Jurkat, Clone E6-1 (cell line): ENCODE data around the gene DLGAP4.

Source experiments
- DNase-seq: peaks from one replicate; pipeline ENCODE4 v3.0.0-alpha.2; 2011; ENCODE audit warnings: low read depth, low spot score
- H3K4me3 ChIP-seq: 2 replicates; pipeline ENCODE4 v1.5.1; 2011; ENCODE audit warnings: mild to moderate bottlenecking, low read length, control low read depth, moderate library complexity

DLGAP4 gene

GRCh38 chr20:36455972-36456625 is 150.0 kb downstream of the DLGAP4 start:
- no peak for DNase-seq
- no peak overlapping the region for H3K4me3 ChIP-seq

DNA sequence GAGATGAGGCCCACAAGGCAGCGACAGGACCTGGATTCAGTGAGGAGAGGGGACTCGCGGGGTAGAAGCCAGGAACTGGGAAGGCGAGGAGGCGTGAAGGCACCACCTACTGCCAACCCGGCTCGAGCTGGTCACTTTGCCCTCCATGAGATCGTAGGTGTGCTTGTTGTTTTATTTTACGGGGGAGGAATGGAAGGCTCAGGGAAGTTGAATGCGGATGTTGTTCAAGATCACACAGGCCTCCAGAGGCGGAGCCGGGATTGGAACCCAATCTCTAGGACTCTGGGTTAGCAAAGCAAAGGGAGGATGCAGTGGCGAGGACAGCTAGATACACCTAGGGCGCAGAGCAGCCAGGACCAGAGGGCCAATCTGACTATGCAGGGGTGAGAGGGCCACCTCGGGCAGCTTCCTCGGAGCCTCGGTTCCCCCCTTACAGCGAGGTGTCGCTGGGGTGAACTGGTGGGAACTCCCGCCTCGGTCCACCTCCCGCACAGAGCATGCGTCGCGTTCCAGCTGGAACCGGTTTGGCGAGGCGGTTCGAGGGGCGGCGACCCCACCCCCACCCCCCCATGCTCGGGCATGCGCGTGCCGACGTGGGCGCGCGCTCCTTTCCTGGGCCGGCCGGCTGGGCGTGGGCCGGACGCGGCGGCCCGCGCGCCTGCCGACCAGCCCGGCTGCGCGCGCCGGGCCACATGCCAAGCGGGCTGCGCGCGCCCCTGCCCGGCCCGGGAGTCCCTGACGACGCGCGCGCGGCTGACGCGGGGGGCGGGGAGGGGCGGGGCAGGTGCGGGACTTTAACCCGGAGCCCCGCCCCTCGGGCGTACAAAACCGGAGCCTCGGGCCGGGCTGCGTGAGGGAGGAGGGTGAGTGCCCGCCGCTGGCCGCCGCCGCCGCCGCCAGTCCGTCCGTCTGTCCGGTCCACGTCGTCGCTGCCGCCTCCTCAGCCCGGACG is 154.8 kb downstream of the DLGAP4 start:
- peak; percentile 80 for DNase-seq
- H3K4me3 ChIP-seq: peak overlapping the region; percentile 48

GRCh38 chr20:36461600-36462439 is 155.7 kb downstream of the DLGAP4 start:
- DNase-seq: no peak
- H3K4me3 ChIP-seq: peak overlapping the region; percentile 67

DNA sequence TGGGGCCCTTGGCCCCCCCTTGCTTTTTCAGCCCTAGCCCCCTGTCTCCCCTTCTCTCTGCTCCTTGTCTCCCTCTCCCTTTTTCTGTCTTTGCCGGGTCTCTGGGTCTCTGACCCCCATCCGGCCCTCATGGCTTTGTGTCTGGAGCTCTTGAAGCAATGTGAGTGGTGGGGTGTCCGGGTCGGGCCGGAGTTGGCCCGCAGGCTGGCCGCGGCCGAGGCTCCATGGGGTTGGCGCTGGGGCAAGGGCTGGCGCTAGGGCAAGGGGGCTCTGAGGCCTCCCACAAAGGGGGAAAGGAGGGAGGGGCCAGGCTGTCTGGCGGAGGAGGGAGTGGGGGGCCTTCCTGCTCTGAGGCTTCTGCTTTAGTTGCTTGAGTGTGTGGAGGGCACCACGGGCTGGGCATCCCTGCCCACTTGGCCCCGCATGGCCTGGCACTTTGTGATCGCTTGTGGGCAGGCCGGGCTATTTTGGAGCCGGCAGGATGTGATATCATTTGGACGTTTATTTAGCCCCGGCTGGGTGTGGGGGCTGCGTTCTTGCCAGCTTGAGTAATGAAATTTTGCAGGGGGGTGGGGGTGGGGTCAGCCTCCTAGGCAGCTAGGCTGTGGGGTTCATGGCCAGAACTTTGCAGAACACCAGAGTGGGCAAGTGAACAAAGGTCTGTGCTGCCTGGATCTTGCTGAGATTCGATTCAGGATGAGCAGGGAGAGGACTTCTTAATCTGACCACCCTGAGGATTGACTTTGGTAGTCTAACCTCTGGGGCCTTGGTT is 156.5 kb downstream of the DLGAP4 start:
- no peak for DNase-seq
- H3K4me3 ChIP-seq: peak overlapping the region; percentile 67

DNA sequence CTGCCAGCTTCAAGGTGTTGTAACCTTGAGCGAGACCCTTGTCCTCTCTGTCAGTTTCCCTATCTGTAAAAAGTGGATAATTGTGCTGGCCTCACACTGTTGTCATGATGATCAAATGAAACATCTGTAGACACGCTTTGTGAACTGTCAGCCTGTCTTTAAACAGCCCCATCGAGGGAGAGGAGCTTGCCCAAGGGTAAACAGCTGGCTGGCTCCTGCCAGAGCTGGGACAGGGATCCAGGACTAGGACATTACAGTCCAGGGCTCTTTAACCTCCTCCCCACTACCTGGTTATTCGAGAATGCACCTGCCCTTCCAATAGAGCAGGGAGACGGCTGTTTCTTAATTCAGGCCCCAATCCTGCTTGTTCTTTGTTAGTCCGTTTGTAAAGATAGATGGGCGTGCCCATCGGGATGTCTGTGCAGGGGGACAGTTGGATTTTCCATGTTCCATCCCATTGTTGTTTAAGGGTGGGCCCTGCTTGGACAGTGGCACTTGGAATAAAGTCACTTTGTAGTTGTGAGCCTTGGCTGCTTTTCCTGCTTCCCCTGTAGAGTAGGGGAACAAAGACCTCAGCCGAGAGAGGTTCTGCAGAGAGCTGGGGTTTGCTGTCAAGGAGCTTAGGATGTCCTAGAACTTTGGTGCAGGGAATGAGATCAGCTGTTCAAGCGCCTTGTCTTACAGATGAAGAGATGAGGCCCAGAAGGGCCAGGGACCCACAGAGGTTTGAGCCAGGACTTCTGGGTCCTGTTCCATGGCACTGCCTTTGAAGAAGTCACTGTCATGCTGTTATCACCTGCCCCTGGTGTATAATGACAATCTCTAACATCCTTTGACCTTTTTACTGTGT is 157.3 kb downstream of the DLGAP4 start:
- H3K4me3 ChIP-seq: no peak overlapping the region
- DNase-seq: no peak

DNA sequence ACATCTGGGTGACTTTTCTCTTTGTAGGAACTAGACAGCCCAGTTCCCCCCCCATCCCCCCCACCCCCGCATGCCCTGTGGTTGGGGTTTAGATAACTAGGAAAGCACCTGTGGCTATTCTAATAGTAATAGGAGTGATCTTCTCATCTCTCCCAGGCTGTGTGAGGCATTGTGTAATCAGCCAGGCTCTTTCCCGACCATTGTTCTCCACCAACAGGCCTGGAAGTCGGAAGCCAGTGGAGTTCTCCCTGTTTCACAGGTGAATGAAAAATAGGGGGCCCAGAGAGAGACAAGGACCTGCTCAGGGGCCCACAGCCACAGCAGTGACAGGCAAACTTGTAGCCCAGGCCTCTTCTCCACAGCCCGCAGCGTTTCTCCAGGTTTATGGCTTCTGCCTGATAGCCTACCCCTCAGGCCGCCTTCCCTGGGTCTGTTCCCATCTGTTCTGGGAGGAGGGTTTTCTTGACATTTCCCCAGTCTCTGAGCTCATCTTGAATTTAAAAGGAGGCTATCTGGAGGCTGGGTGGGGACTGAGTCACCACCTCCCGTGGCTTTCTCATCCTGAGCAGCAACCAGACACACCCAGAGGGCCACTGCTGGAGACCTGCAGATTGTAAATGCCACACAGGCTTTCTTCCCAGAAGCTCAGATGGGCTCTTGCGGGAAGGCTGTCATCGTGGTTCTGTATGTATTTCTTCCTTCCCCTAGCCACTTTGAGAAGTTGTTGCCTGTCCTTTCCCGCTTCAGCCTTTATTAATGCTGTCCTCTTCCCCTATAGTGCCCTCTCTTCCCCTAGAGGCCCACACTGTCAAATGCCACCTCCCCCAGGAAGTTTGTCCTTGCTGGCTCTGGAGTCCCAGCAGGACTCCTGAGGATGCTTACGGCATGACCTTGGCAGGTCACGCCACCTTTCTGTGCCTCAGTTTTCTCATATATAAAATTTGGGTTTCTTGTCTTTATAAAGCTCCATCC is 159.3 kb downstream of the DLGAP4 start:
- DNase-seq: no peak
- no peak overlapping the region for H3K4me3 ChIP-seq

DNA sequence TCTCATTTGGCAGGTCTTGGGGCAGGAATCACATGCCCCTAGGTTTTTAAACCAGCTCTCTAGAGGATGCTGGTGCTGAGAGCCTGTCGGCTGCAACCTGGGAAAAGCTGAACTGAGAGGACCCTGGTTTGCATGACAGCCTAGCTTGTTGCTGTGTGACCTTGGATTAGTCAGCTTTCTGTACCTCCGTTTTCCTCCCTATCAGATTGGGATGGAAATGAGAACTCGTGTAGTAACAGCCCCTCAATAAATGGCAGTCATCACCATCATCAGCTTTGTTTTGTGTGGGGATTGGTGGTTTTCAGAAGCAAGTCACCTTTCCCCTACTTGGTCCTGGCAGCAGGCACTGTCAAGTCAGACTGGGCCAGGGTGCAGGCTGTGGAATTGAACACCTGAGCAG is 159.9 kb downstream of the DLGAP4 start:
- DNase-seq: no peak
- H3K4me3 ChIP-seq: no peak overlapping the region

DNA sequence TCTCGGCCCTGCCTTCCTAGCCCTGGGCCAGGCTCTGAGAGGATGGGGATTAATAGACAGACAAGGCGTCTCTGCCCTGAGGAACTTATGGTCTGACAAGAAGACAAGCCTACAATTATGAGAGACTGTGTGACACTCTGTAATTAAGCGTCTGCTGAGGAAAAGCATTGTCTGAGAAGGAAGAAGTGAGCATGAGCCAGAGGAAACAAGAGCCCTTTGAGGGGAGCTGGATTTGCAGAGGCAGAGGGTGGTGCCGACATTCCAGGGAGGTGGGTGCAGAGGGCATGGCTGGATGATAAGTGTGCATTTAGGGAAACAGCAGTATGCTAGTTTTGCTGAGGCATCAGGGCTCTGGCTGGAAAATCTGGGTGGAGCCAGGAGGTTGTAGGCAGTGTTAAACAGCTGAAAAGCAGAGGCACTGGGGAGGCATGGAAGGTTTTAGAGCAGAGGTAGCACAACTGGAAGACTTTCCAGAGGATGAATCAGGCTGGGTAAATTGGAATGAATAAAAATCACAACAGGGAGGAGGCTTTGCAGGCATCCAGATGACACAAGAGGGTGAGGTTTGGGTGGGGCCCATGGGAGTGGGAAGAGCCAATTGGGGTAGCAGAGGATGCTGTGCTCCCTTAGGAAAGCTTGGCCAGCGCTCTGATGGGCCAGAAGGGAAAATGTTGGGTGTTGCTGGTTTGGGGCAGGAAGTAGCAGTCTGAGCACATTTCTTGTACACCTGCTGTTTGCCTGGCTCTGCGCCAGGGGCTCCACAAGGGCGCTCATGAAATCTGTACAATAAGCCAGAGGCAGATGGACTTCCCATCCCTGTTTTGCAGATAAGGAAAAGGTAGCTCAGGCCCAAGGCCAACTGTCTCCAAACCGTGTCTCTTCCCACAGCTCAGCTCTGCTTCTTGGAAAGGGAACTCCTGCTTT is 161.2 kb downstream of the DLGAP4 start:
- peak; percentile 60 for DNase-seq
- no peak overlapping the region for H3K4me3 ChIP-seq

- no peak overlapping the region for H3K4me3 ChIP-seq
- no peak for DNase-seq
Measured at GRCh38 chr20:36468149-36469000, 162.2 kb downstream of the DLGAP4 start.

DNA sequence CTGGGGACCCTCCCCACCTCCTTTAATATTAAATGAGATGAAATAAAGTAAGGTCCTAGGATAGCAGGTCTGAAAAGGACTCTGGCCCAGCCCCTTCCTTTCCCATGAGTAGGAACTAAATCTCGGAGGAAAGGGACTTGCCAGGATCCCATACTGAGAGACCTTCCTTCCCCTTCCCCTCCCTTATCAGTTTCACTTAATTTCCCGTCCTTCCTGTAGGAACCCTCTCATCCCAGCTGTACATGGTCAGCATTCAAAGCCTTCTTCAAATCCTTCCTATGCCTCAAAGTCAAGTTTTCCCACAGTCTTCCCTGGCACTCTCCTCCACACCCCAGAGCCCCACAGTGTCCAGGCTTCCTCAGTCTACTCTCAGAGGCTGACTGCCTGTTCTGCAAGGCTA is 163.8 kb downstream of the DLGAP4 start:
- H3K4me3 ChIP-seq: no peak overlapping the region
- DNase-seq: no peak

- no peak overlapping the region for H3K4me3 ChIP-seq
- DNase-seq: no peak
Measured at GRCh38 chr20:36471885-36472636, 165.9 kb downstream of the DLGAP4 start.

- no peak for DNase-seq
- H3K4me3 ChIP-seq: no peak overlapping the region
Measured at GRCh38 chr20:36472637-36473090, 166.5 kb downstream of the DLGAP4 start.

- no peak overlapping the region for H3K4me3 ChIP-seq
- no peak for DNase-seq
Measured at GRCh38 chr20:36473164-36473563, 167.0 kb downstream of the DLGAP4 start.

- H3K4me3 ChIP-seq: no peak overlapping the region
- DNase-seq: no peak
Measured at GRCh38 chr20:36474563-36474962, 168.4 kb downstream of the DLGAP4 start.
